HAP-1 (cell line): Measurements from ENCODE around the gene RBM25.
A peak's percentile ranks its signal among the peaks of the same experiment; 100 is the strongest.

Experiments
- DNase-seq, 2 experiments: peaks; one replicate each; pipeline ENCODE4 v3.0.0-alpha.2; 2016 to 2020; ENCODE audit warnings: low spot score in 2 of 2
- H3K27me3 ChIP-seq: fragments of 250-450 bp; sonication (Bioruptor Pico); 2 replicates; pipeline ENCODE4 v1.5.1; 2020; ENCODE audit warnings: low read depth, mild to moderate bottlenecking, moderate library complexity
- H3K36me3 ChIP-seq: fragments of 250-450 bp; sonication (Bioruptor Pico); replicated peaks from 2 replicates; pipeline ENCODE4 v1.5.1; 2020; ENCODE audit warnings: mild to moderate bottlenecking
- H3K4me1 ChIP-seq: fragments of 250-450 bp; sonication (Bioruptor Pico); 2 replicates; pipeline ENCODE4 v1.5.1; 2020; ENCODE audit warnings: mild to moderate bottlenecking
- H3K4me3 ChIP-seq: fragments of 250-450 bp; sonication (Bioruptor Pico); 2 replicates; pipeline ENCODE4 v1.5.1; 2020; ENCODE audit warnings: mild to moderate bottlenecking, moderate library complexity
- H3K9me3 ChIP-seq: fragments of 250-450 bp; sonication (Bioruptor Pico); 2 replicates; pipeline ENCODE4 v1.5.1; 2020; ENCODE audit warnings: mild to moderate bottlenecking, moderate library complexity
- in situ Hi-C: fragments of 300-500 bp; cut with MboI; formaldehyde crosslinking; loops from 3 replicates; pipeline ENCODE4 v1.14.3; 2020; ENCODE audit warnings: low sequenced_read_pairs, inconsistent platforms, mixed read lengths

RBM25 gene

DNA sequence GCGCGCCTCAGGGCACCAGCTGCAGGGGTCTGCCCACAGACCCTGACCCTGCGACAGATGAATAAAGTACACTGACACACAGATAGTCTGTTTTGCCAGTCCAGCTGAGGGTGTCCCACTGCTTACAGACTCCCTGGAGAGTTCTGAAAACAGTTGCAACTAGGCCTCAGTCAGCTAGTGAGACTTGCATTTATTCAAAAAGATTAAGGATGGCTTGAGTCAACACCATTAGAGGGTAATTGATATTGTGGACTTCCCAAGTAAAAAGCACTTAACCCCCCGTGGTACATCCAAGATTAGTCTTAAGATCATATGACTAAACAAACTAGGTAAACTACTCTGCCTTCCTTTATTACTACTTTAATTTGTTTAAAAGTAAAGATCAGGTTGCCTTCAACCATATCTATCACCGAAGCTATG is 66.8 kb downstream of the RBM25 start:
- Histone ChIP-seq H3K36me3 (peaks cover 35% of the 10 kb centered on the region), H3K4me3 (no peak overlapping the region), H3K27me3 (no peaks in the 10 kb centered on the region), H3K4me1 (peaks cover 15% of the 10 kb centered on the region), H3K9me3 (no peaks in the 10 kb centered on the region)
- no peak for DNase-seq
- in situ Hi-C loops, result no loop called here

DNA sequence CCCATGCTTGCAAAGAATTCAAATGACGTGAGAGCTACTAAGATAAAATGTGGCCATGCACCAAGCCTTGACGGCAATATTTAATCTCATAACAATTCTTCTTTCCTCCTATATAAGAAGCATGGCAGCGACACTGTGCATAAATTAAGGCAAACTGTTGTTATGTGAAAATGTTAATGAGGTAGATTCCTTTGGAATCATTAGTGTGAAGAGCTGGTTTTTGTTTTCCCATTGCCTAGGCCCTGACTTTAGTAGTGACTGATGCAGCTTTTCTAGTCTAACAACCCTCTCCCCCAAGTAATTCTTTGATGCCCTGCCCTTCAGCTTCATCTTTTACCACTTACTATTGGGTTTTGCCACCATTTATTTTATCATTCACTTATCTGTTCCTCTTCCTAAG is 67.4 kb downstream of the RBM25 start:
- in situ Hi-C loops, result no loop called here
- H3K36me3 ChIP-seq, result peaks cover 29% of the 10 kb centered on the region
- DNase-seq, result peak in 1 of 2 experiments; percentile 23
- no peaks in the 10 kb centered on the region for H3K9me3 ChIP-seq
- no peak overlapping the region for H3K4me3 ChIP-seq
- H3K4me1 ChIP-seq, result peaks cover 15% of the 10 kb centered on the region
- H3K27me3 ChIP-seq, result no peaks in the 10 kb centered on the region

- H3K36me3 ChIP-seq, result no peaks in the 10 kb centered on the region
- H3K27me3 ChIP-seq, result no peaks in the 10 kb centered on the region
- H3K4me1 ChIP-seq, result peaks cover 7% of the 10 kb centered on the region
- in situ Hi-C loops, result no loop called here
- DNase-seq, result no peak
- H3K9me3 ChIP-seq, result no peaks in the 10 kb centered on the region
- no peak overlapping the region for H3K4me3 ChIP-seq
These were observed 75.5 kb downstream of the RBM25 start for GRCh38 chr14:73133795-73134194.

- in situ Hi-C loops, result no loop called here
- no peaks in the 10 kb centered on the region for H3K9me3 ChIP-seq
- H3K36me3 ChIP-seq, result no peaks in the 10 kb centered on the region
- no peak for DNase-seq
- H3K4me3 ChIP-seq, result peak overlapping the region; percentile 71
- H3K4me1 ChIP-seq, result peaks cover 14% of the 10 kb centered on the region
- no peaks in the 10 kb centered on the region for H3K27me3 ChIP-seq
These were observed 77.7 kb downstream of the RBM25 start for GRCh38 chr14:73136085-73136386.

- in situ Hi-C loops, result no loop called here
- no peaks in the 10 kb centered on the region for H3K9me3 ChIP-seq
- peaks cover 14% of the 10 kb centered on the region for H3K4me1 ChIP-seq
- H3K36me3 ChIP-seq, result no peaks in the 10 kb centered on the region
- peak within 1 kb of the TSS; percentile 71 for H3K4me3 ChIP-seq
- H3K27me3 ChIP-seq, result no peaks in the 10 kb centered on the region
- peak; percentile 89 to 98 for DNase-seq
These were observed 78.3 kb downstream of the RBM25 start, which contains the start of gene PSEN1 for GRCh38 chr14:73136387-73137225. TSS of gene PSEN1 (plus strand) at chr14:73136507. CDS start at chr14:73148020, 11,513 bp downstream.

- in situ Hi-C loops, result no loop called here
These were observed 82.5 kb downstream of the RBM25 start for GRCh38 chr14:73140811-73141323.

DNA sequence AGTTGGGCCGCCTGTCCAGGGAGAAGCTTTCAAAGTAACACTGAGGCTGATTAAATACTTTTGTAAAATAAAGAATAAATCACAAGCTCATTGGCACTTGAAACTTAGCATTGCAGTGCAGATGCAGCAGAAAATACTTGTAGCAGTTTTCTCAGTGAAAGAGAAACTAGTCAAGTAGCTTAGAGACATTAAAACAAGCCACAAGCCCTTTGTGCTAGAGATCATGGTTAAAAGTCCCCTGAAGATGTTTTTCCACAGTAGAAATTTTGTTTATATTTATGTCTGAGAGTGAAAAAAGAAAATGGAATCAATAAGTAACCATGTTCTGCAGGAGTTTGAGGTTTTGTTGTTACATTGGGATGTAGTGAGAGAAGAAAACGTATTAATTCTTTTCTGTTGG is 83.9 kb downstream of the RBM25 start:
- peaks cover 25% of the 10 kb centered on the region for H3K4me1 ChIP-seq
- in situ Hi-C loops, result no loop called here

More at GRCh38 chr14:73140811-73141323, 82.5 kb downstream of the RBM25 start:
- no peak for DNase-seq
- Histone ChIP-seq H3K27me3 (no peaks in the 10 kb centered on the region), H3K36me3 (no peaks in the 10 kb centered on the region), H3K4me3 (no peak overlapping the region), H3K9me3 (no peaks in the 10 kb centered on the region), H3K4me1 (peaks cover 26% of the 10 kb centered on the region)

GRCh38 chr14:73143003-73143402 is 84.7 kb downstream of the RBM25 start:
- in situ Hi-C loops, result no loop called here
- DNase-seq, result no peak
- no peak overlapping the region for H3K4me3 ChIP-seq

More for the DNA sequence above, 83.9 kb downstream of the RBM25 start:
- DNase-seq, result no peak
- H3K9me3 ChIP-seq, result no peaks in the 10 kb centered on the region
- no peak overlapping the region for H3K4me3 ChIP-seq
- H3K27me3 ChIP-seq, result no peaks in the 10 kb centered on the region
- H3K36me3 ChIP-seq, result no peaks in the 10 kb centered on the region

GRCh38 chr14:73143617-73144016 is 85.3 kb downstream of the RBM25 start:
- in situ Hi-C loops, result no loop called here
- Histone ChIP-seq H3K36me3 (peaks cover 9% of the 10 kb centered on the region; the same call in 1 of the 2 replicates), H3K4me1 (peaks cover 26% of the 10 kb centered on the region), H3K4me3 (no peak overlapping the region), H3K27me3 (no peaks in the 10 kb centered on the region), H3K9me3 (no peaks in the 10 kb centered on the region)
- DNase-seq, result no peak

More at GRCh38 chr14:73143003-73143402, 84.7 kb downstream of the RBM25 start:
- Histone ChIP-seq H3K27me3 (no peaks in the 10 kb centered on the region), H3K9me3 (no peaks in the 10 kb centered on the region), H3K36me3 (peaks cover 4% of the 10 kb centered on the region; the same call in 1 of the 2 replicates), H3K4me1 (peaks cover 26% of the 10 kb centered on the region)

- Histone ChIP-seq H3K27me3 (no peaks in the 10 kb centered on the region), H3K9me3 (no peaks in the 10 kb centered on the region), H3K4me3 (no peak overlapping the region), H3K4me1 (peaks cover 25% of the 10 kb centered on the region), H3K36me3 (peaks cover 11% of the 10 kb centered on the region; the same call in 1 of the 2 replicates)
- DNase-seq, result no peak
- in situ Hi-C loops, result no loop called here
These were observed 87.0 kb downstream of the RBM25 start for GRCh38 chr14:73145371-73145770.

GRCh38 chr14:73146111-73146510 is 87.8 kb downstream of the RBM25 start:
- in situ Hi-C loops, result no loop called here
- H3K9me3 ChIP-seq, result no peaks in the 10 kb centered on the region
- peaks cover 20% of the 10 kb centered on the region for H3K4me1 ChIP-seq
- H3K27me3 ChIP-seq, result no peaks in the 10 kb centered on the region
- no peak for DNase-seq
- H3K4me3 ChIP-seq, result no peak overlapping the region
- peaks cover 11% of the 10 kb centered on the region; the same call in 1 of the 2 replicates for H3K36me3 ChIP-seq

DNA sequence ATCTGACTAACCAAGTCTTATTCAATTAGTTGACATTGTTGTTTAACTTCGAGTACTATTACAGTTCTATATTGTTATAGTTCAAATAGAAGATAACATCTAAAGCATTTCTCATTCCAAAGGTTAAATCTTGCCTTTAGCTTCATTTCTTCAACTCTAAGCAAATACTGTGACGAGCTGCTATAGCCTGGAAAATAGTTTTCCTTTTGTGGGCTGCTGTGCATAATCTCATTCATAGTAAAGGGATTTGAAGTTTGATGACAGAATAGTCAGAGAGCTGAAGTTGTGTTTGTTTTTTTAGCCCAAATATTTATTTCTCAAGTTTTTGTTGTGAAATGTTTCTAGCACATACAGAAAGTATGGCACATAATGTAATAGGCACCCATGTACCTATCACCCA is 91.4 kb downstream of the RBM25 start:
- Histone ChIP-seq H3K4me1 (peaks cover 6% of the 10 kb centered on the region; the same call in 1 of the 2 replicates), H3K4me3 (no peak overlapping the region), H3K27me3 (no peaks in the 10 kb centered on the region), H3K9me3 (no peaks in the 10 kb centered on the region), H3K36me3 (peaks cover 16% of the 10 kb centered on the region)
- in situ Hi-C loops, result no loop called here
- no peak for DNase-seq

- DNase-seq, result no peak
- no peaks in the 10 kb centered on the region for H3K4me1 ChIP-seq
- H3K36me3 ChIP-seq, result peaks cover 18% of the 10 kb centered on the region
- in situ Hi-C loops, result no loop called here
- no peak overlapping the region for H3K4me3 ChIP-seq
- no peaks in the 10 kb centered on the region for H3K27me3 ChIP-seq
- H3K9me3 ChIP-seq, result no peaks in the 10 kb centered on the region
These were observed 94.9 kb downstream of the RBM25 start for GRCh38 chr14:73153272-73153671.

DNA sequence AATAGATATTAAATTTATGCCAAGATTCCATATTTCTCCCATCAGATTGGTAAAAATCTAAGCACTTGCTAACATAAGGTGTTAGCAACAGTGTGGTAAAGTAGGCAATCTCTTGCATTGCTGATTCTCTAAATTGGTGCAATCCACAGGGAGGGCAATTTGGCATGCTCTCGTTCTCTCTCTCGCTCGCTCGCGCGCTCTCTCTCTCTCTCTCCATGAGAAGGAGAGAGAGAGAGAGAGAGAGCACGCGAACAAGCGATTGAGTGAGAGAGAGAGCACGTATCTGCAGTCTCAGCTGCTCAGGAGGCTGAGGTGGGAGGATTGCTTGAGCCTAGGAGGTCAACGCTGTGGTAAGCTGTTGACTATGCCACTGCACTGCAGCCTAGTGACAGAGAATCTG is 103.9 kb downstream of the RBM25 start:
- in situ Hi-C loops, result no loop called here
- Histone ChIP-seq H3K9me3 (no peaks in the 10 kb centered on the region), H3K4me3 (no peak overlapping the region), H3K36me3 (peaks cover 16% of the 10 kb centered on the region), H3K27me3 (no peaks in the 10 kb centered on the region), H3K4me1 (no peaks in the 10 kb centered on the region)
- no peak for DNase-seq
